Measurements from ENCODE around the gene C11orf65.
"Not testable (repeated sequence)": the region's sequence is repeated elsewhere in the genome, so short reads cannot be mapped to it uniquely, and the experiment has no call there.

C11orf65 gene

GRCh38 chr11:108431997-108432396 lies 35.3 kb downstream of the C11orf65 start:
- H3K14ac ChIP-seq (ENCODE audit: low read length in 2 of 2): no peak overlapping the region
- H3K27ac ChIP-seq (ENCODE audit: low read length, poor library complexity, severe bottlenecking): no peak overlapping the region
- no peak overlapping the region for H2AFZ ChIP-seq (ENCODE audit: low read depth, low read length)
- no peak overlapping the region for H3K23ac ChIP-seq (ENCODE audit: low read length in 2 of 2)
- no peak overlapping the region for H4K8ac ChIP-seq (ENCODE audit: low read length)
- no peaks in the 10 kb centered on the region for H3K36me3 ChIP-seq (ENCODE audit: control insufficient read depth in 1 of 2, insufficient read depth in 2 of 2, low read depth in 1 of 2, low read length in 2 of 2)
- no peak overlapping the region for H3K4me2 ChIP-seq (ENCODE audit: low read length, poor library complexity, severe bottlenecking)
- H2AK5ac ChIP-seq (ENCODE audit: low read length, severe bottlenecking): no peak overlapping the region
- DNase-seq: no peak
- no peaks in the 10 kb centered on the region for H3K4me1 ChIP-seq (ENCODE audit: control insufficient read depth, insufficient read depth, low read depth, low read length)
- no peak overlapping the region for H2BK12ac ChIP-seq (ENCODE audit: low read length in 2 of 2)
- H2BK5ac ChIP-seq (ENCODE audit: low read depth, low read length, poor library complexity, severe bottlenecking): no peak overlapping the region
- H4K91ac ChIP-seq (ENCODE audit: low read length): no peak overlapping the region
- no peak overlapping the region for H3K9ac ChIP-seq (ENCODE audit: low read length)
- H3K9me3 ChIP-seq (ENCODE audit: control insufficient read depth, low read length): peaks cover 12% of the 10 kb centered on the region
- no peak overlapping the region for H2BK15ac ChIP-seq (ENCODE audit: low read depth, poor library complexity, severe bottlenecking)
- no peak overlapping the region for H2BK120ac ChIP-seq (ENCODE audit: low read depth, low read length)
- no peak overlapping the region for H3K4ac ChIP-seq (ENCODE audit: low read depth in 1 of 2, low read length in 2 of 2)
- no peaks in the 10 kb centered on the region for H3K79me1 ChIP-seq (replicated peaks; ENCODE audit: low read length, poor library complexity, severe bottlenecking)
- WGBS: 80% methylated on average over 1 of the region's 1 CpG
- no peak overlapping the region for H3K4me3 ChIP-seq (ENCODE audit: insufficient read depth in 1 of 2, low read depth in 1 of 2, low read length in 2 of 2)
- no peaks in the 10 kb centered on the region for H3K27me3 ChIP-seq (ENCODE audit: control insufficient read depth in 1 of 2, insufficient read depth in 1 of 2, low read length in 2 of 2)
- H3K18ac ChIP-seq (ENCODE audit: low read depth in 1 of 2, low read length in 2 of 2): no peak overlapping the region

DNA sequence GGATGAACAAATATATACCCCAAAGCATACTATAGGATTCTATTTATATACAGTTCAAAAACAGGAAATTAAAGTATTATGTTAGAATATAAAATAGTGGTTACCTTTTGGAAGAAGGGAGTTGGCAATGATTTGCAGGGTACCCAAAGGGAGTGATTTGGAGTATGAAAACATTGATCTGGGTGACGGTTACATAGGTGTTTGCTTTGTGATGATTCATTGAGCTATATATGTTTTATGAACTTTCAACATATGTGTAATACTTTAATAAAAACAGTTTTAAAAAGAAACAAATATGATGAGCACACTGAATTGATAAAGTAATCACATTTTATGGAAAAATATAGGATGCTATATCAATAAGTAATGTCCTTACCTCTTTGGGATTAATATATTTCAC lies 36.0 kb downstream of the C11orf65 start:
- Histone ChIP-seq H3K79me1 (replicated peaks; ENCODE audit: low read length, poor library complexity, severe bottlenecking) (no peaks in the 10 kb centered on the region), H3K14ac (ENCODE audit: low read length in 2 of 2) (no peak overlapping the region), H3K23ac (ENCODE audit: low read length in 2 of 2) (no peak overlapping the region), H3K4me1 (ENCODE audit: control insufficient read depth, insufficient read depth, low read depth, low read length) (no peaks in the 10 kb centered on the region), H4K91ac (ENCODE audit: low read length) (no peak overlapping the region), H3K4me3 (ENCODE audit: insufficient read depth in 1 of 2, low read depth in 1 of 2, low read length in 2 of 2) (no peak overlapping the region), H2BK120ac (ENCODE audit: low read depth, low read length) (no peak overlapping the region), H2BK12ac (ENCODE audit: low read length in 2 of 2) (no peak overlapping the region), H3K18ac (ENCODE audit: low read depth in 1 of 2, low read length in 2 of 2) (no peak overlapping the region), H2AFZ (ENCODE audit: low read depth, low read length) (no peak overlapping the region), H2BK15ac (ENCODE audit: low read depth, poor library complexity, severe bottlenecking) (no peak overlapping the region), H3K9me3 (ENCODE audit: control insufficient read depth, low read length) (peaks cover 8% of the 10 kb centered on the region), H3K27me3 (ENCODE audit: control insufficient read depth in 1 of 2, insufficient read depth in 1 of 2, low read length in 2 of 2) (no peaks in the 10 kb centered on the region), H2BK5ac (ENCODE audit: low read depth, low read length, poor library complexity, severe bottlenecking) (no peak overlapping the region), H4K8ac (ENCODE audit: low read length) (no peak overlapping the region), H3K27ac (ENCODE audit: low read length, poor library complexity, severe bottlenecking) (no peak overlapping the region), H3K9ac (ENCODE audit: low read length) (no peak overlapping the region), H2AK5ac (ENCODE audit: low read length, severe bottlenecking) (no peak overlapping the region), H3K4me2 (ENCODE audit: low read length, poor library complexity, severe bottlenecking) (no peak overlapping the region), H3K4ac (ENCODE audit: low read depth in 1 of 2, low read length in 2 of 2) (no peak overlapping the region), H3K36me3 (ENCODE audit: control insufficient read depth in 1 of 2, insufficient read depth in 2 of 2, low read depth in 1 of 2, low read length in 2 of 2) (no peaks in the 10 kb centered on the region)
- no CpG with 5 or more reads among the region's 1 CpG for WGBS
- no peak for DNase-seq

GRCh38 chr11:108417551-108417950 lies 49.8 kb downstream of the C11orf65 start:
- H3K4me2 ChIP-seq (ENCODE audit: low read length, poor library complexity, severe bottlenecking); H3K4me1 ChIP-seq (ENCODE audit: control insufficient read depth, insufficient read depth, low read depth, low read length); H4K91ac ChIP-seq (ENCODE audit: low read length); H2AFZ ChIP-seq (ENCODE audit: low read depth, low read length); H4K8ac ChIP-seq (ENCODE audit: low read length); H3K79me1 ChIP-seq (replicated peaks; ENCODE audit: low read length, poor library complexity, severe bottlenecking); H3K14ac ChIP-seq (ENCODE audit: low read length in 2 of 2); H3K4me3 ChIP-seq (ENCODE audit: insufficient read depth in 1 of 2, low read depth in 1 of 2, low read length in 2 of 2); H2BK12ac ChIP-seq (ENCODE audit: low read length in 2 of 2); DNase-seq; H2BK5ac ChIP-seq (ENCODE audit: low read depth, low read length, poor library complexity, severe bottlenecking); H3K18ac ChIP-seq (ENCODE audit: low read depth in 1 of 2, low read length in 2 of 2); H3K4ac ChIP-seq (ENCODE audit: low read depth in 1 of 2, low read length in 2 of 2); H3K9ac ChIP-seq (ENCODE audit: low read length); H2BK15ac ChIP-seq (ENCODE audit: low read depth, poor library complexity, severe bottlenecking); H3K27ac ChIP-seq (ENCODE audit: low read length, poor library complexity, severe bottlenecking); H3K36me3 ChIP-seq (ENCODE audit: control insufficient read depth in 1 of 2, insufficient read depth in 2 of 2, low read depth in 1 of 2, low read length in 2 of 2); H2BK120ac ChIP-seq (ENCODE audit: low read depth, low read length); H3K23ac ChIP-seq (ENCODE audit: low read length in 2 of 2); H3K9me3 ChIP-seq (ENCODE audit: control insufficient read depth, low read length); H2AK5ac ChIP-seq (ENCODE audit: low read length, severe bottlenecking); H3K27me3 ChIP-seq (ENCODE audit: control insufficient read depth in 1 of 2, insufficient read depth in 1 of 2, low read length in 2 of 2): not testable (repeated sequence)
- 97% methylated on average over 1 of the region's 2 CpGs for WGBS

DNA sequence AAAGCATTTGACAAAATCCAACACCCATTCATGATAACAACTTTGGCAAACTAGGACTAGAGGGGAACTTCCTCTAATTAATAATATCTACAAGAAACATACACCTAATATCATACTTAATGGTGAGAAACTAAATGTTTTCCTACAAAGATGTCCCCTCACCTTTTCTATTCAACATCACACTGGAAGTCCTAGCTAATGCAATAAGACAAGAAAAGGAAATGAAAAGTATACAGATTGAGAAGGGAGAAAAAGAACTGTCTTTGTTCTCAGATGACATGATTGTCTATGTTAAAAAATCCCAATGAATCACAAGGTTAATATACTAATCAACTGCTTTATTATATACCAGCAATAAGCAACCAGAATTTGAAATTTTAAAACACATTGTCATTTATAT lies 52.4 kb downstream of the C11orf65 start:
- Histone ChIP-seq H3K9ac (ENCODE audit: low read length) (no peak overlapping the region), H3K27me3 (ENCODE audit: control insufficient read depth in 1 of 2, insufficient read depth in 1 of 2, low read length in 2 of 2) (no peaks in the 10 kb centered on the region), H4K8ac (ENCODE audit: low read length) (no peak overlapping the region), H3K4me2 (ENCODE audit: low read length, poor library complexity, severe bottlenecking) (no peak overlapping the region), H3K79me1 (replicated peaks; ENCODE audit: low read length, poor library complexity, severe bottlenecking) (no peaks in the 10 kb centered on the region), H3K14ac (ENCODE audit: low read length in 2 of 2) (no peak overlapping the region), H3K4ac (ENCODE audit: low read depth in 1 of 2, low read length in 2 of 2) (no peak overlapping the region), H2BK120ac (ENCODE audit: low read depth, low read length) (no peak overlapping the region), H3K27ac (ENCODE audit: low read length, poor library complexity, severe bottlenecking) (no peak overlapping the region), H3K23ac (ENCODE audit: low read length in 2 of 2) (no peak overlapping the region), H2AFZ (ENCODE audit: low read depth, low read length) (no peak overlapping the region), H2BK5ac (ENCODE audit: low read depth, low read length, poor library complexity, severe bottlenecking) (no peak overlapping the region), H2BK12ac (ENCODE audit: low read length in 2 of 2) (no peak overlapping the region), H3K18ac (ENCODE audit: low read depth in 1 of 2, low read length in 2 of 2) (no peak overlapping the region), H3K4me1 (ENCODE audit: control insufficient read depth, insufficient read depth, low read depth, low read length) (no peaks in the 10 kb centered on the region), H3K9me3 (ENCODE audit: control insufficient read depth, low read length) (peaks cover 6% of the 10 kb centered on the region), H4K91ac (ENCODE audit: low read length) (no peak overlapping the region), H2AK5ac (ENCODE audit: low read length, severe bottlenecking) (no peak overlapping the region), H3K4me3 (ENCODE audit: insufficient read depth in 1 of 2, low read depth in 1 of 2, low read length in 2 of 2) (no peak overlapping the region), H3K36me3 (ENCODE audit: control insufficient read depth in 1 of 2, insufficient read depth in 2 of 2, low read depth in 1 of 2, low read length in 2 of 2) (no peaks in the 10 kb centered on the region), H2BK15ac (ENCODE audit: low read depth, poor library complexity, severe bottlenecking) (no peak overlapping the region)
- no peak for DNase-seq

Data from mesenchymal stem cell (in vitro differentiated cells and primary cell).